ENCODE data around the gene THAP5.

DNA sequence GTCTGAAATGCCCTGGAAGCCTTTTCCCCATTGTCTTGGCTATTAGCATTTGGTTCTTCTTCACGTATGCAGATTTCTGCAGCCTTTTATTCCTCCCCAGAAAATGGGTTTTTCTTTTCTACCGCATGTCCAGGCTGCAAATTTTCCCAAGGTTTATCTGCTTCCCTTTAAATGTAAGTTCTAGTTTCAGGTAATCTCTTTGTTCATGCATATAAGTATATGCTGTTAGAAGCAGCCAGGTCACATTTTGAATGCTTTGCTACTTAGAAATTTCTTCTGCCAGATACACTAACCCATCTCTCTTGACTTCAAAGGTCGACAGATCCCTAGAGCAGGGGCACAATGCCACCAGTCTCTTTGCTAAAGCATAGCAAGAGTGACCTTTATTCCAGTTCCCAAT is 12.3 kb downstream of the THAP5 start:
- TF ChIP-seq, protein P1, sequence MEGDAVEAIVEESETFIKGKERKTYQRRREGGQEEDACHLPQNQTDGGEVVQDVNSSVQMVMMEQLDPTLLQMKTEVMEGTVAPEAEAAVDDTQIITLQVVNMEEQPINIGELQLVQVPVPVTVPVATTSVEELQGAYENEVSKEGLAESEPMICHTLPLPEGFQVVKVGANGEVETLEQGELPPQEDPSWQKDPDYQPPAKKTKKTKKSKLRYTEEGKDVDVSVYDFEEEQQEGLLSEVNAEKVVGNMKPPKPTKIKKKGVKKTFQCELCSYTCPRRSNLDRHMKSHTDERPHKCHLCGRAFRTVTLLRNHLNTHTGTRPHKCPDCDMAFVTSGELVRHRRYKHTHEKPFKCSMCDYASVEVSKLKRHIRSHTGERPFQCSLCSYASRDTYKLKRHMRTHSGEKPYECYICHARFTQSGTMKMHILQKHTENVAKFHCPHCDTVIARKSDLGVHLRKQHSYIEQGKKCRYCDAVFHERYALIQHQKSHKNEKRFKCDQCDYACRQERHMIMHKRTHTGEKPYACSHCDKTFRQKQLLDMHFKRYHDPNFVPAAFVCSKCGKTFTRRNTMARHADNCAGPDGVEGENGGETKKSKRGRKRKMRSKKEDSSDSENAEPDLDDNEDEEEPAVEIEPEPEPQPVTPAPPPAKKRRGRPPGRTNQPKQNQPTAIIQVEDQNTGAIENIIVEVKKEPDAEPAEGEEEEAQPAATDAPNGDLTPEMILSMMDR (conservative IDR thresholded peaks at IDR 0.05; ENCODE audit: low read depth, low read length): no peak
- no peak for TF ChIP-seq EZH2 (IDR thresholded peaks at IDR 0.05; ENCODE audit: borderline replicate concordance, low read depth, low read length, poor library complexity, severe bottlenecking)
